NB4 (cell line): ENCODE data around the gene ABCG1.

Source experiments
- CTCF ChIP-seq: IDR thresholded peaks from one replicate; pipeline ENCODE4 v1.5.1; 2012; ENCODE audit warnings: low read depth, low read length
- MYC ChIP-seq: IDR thresholded peaks from 2 replicates; pipeline ENCODE4 v1.6.1; 2011; ENCODE audit warnings: low read depth, low read length
- POLR2A ChIP-seq: IDR thresholded peaks from 2 replicates; pipeline ENCODE4 v1.6.1; 2011; ENCODE audit warnings: mild to moderate bottlenecking; ENCODE audit not compliant: insufficient read length; ENCODE audit errors: extremely low read depth
- TF ChIP-seq, protein P1 (sequence below): IDR thresholded peaks from 2 replicates; pipeline ENCODE4 v1.6.1; 2011; ENCODE audit warnings: low read depth, low read length

GRCh38 chr21:42175110-42175710 is 43.7 kb upstream of the ABCG1 start:
- TF ChIP-seq CTCF: no peak
- TF ChIP-seq, protein P1, sequence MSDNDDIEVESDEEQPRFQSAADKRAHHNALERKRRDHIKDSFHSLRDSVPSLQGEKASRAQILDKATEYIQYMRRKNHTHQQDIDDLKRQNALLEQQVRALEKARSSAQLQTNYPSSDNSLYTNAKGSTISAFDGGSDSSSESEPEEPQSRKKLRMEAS: no peak
- no peak for TF ChIP-seq POLR2A
- no peak for TF ChIP-seq MYC
